ENCODE measurements around the gene FXYD6. TPM values are rescaled to one million over a fixed set of nuclear protein-coding genes. Genes with fewer than 3 reads are reported as not detected.
A peak's percentile ranks its signal among the peaks of the same experiment; 100 is the strongest.

The FXYD6 gene
- total and polyA plus RNA-seq, 4 donors, result 14.5 to 28.7 (median 28.4) TPM

- no peaks in the 10 kb centered on the region for H3K4me1 ChIP-seq (ENCODE audit: control insufficient read depth in 1 of 2, insufficient read depth in 2 of 2, low read length in 2 of 2)
- H3K27ac ChIP-seq (ENCODE audit: low read depth in 1 of 2, low read length in 2 of 2), result no peak overlapping the region
- 85 to 88% methylated on average over 4 of the region's 4 CpGs for WGBS, 2 donors
- no peaks in the 10 kb centered on the region for H3K9me3 ChIP-seq (ENCODE audit: control insufficient read depth, low read length)
- no peaks in the 10 kb centered on the region for H3K36me3 ChIP-seq (ENCODE audit: control insufficient read depth in 1 of 2, insufficient read depth in 2 of 2, low read length in 1 of 2)
- H3K4me3 ChIP-seq (ENCODE audit: low read length in 2 of 2), result no peak overlapping the region
- ATAC-seq (ENCODE audit: low FRiP score) (no peak), DNase-seq (peak in 1 of 2 donors; percentile 66)
- H3K27me3 ChIP-seq (ENCODE audit: control insufficient read depth in 1 of 2, insufficient read depth in 2 of 2, low read length in 1 of 2), result no peaks in the 10 kb centered on the region
- intact Hi-C loops (cut with DNase I), result no loop called here
Observed at GRCh38 chr11:117919781-117920221, 43.3 kb upstream of the FXYD6 start.

DNA sequence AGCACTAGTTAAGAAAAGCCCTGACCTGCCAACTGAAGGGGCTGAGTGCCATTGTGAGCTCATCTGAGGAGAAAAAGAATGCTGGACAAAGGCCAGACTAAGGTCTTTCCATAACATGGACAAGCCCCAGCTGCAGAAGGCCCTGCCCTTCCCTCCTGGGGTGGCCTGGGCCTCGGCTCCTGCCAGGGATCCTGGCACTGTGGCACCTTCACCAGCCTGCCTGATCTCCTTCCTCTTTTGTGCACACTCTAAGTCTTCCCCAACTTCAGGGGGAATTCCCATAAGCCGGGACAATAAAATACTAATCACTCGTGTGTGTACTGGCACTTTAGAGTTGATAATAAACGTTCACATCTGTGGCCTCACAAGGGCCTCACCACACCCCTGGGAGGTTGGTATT, 42.9 kb upstream of the FXYD6 start:
- H3K36me3 ChIP-seq (ENCODE audit: control insufficient read depth in 1 of 2, insufficient read depth in 2 of 2, low read length in 1 of 2), result no peaks in the 10 kb centered on the region
- no peak for DNase-seq
- WGBS, 2 donors, result 36 to 43% methylated on average over 4 of the region's 4 CpGs
- H3K27me3 ChIP-seq (ENCODE audit: control insufficient read depth in 1 of 2, insufficient read depth in 2 of 2, low read length in 1 of 2), result no peaks in the 10 kb centered on the region
- no peaks in the 10 kb centered on the region for H3K4me1 ChIP-seq (ENCODE audit: control insufficient read depth in 1 of 2, insufficient read depth in 2 of 2, low read length in 2 of 2)
- no peak for ATAC-seq (ENCODE audit: low FRiP score)
- no peak overlapping the region for H3K27ac ChIP-seq (ENCODE audit: low read depth in 1 of 2, low read length in 2 of 2)
- H3K9me3 ChIP-seq (ENCODE audit: control insufficient read depth, low read length), result no peaks in the 10 kb centered on the region
- H3K4me3 ChIP-seq (ENCODE audit: low read length in 2 of 2), result no peak overlapping the region
- intact Hi-C loops (cut with DNase I), result no loop called here

DNA sequence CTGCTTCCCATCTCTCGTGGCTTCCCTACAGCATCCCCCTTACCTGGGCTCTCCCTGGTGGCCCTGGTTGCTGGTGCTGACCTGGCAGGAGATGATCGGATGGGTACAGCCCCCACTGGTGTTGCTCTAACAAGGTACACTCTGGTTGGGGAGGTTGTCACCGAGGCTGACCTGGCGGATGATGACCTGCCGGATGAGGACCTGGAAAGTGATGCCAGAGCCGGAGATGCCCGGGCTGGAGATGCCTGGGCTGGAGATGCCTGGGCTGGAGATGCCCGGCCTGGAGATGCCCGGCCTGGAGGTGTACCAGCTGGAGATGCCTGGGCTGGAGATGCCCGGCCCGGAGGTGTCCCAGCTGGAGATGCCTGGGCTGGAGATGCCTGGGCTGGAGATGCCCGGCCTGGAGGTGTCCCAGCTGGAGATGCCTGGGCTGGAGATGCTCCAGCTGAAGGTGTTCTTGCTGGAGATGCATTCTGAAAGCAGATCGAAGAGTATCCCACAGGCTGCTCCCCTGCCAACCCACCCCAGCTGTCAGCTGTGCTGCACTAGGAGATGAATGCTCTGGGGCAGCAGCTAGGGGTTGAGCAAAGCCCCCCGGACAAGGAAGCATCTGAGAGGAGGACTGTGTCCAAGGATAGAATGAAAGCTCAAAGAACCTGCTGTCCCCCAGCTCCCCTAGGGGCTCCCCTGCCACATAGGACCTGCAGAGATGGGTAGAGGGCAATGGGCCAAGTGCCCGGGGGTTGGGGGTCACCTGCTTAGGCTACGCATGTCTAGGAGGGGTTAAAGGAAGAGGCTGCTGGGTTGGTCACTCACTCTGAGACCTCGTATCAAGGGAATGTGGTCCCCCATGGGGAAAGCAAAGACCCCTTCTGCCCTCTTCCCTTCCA, 42.2 kb upstream of the FXYD6 start:
- H3K27ac ChIP-seq (ENCODE audit: low read depth in 1 of 2, low read length in 2 of 2), result no peak overlapping the region
- H3K4me3 ChIP-seq (ENCODE audit: low read length in 2 of 2), result no peak overlapping the region
- no peak for ATAC-seq (ENCODE audit: low FRiP score)
- no peaks in the 10 kb centered on the region for H3K9me3 ChIP-seq (ENCODE audit: control insufficient read depth, low read length)
- no peaks in the 10 kb centered on the region for H3K36me3 ChIP-seq (ENCODE audit: control insufficient read depth in 1 of 2, insufficient read depth in 2 of 2, low read length in 1 of 2)
- intact Hi-C loops (cut with DNase I), result no loop called here
- DNase-seq, result no peak
- no peaks in the 10 kb centered on the region for H3K27me3 ChIP-seq (ENCODE audit: control insufficient read depth in 1 of 2, insufficient read depth in 2 of 2, low read length in 1 of 2)
- H3K4me1 ChIP-seq (ENCODE audit: control insufficient read depth in 1 of 2, insufficient read depth in 2 of 2, low read length in 2 of 2), result no peaks in the 10 kb centered on the region
- WGBS, 2 donors, result 86 to 88% methylated on average over 17 of the region's 17 CpGs

DNA sequence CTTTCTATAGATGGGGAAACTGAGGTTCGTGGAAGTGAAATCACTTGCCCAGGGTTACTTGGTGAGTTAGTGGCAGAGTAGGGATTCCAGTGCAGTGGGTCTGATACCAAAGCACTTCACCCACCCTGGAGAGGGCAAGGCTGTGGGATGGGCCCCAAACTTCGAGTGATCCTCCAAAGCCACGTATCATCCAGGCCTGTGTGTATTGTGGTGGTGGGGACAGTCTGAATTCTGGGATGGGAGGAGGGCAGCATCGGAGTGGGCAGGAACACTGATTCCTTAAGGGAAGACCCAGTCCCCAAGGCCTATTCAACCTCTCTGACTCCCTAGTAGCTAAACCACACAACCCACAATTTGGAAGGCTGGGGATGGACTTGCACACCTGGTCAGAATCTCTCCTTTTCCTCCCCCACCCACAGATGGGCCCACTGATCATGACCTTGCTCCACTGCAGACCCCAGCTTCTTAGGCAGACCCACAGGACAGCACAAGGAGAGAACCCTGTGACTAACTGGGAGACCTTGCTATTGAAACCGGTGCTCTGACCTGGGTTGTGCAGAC, 41.2 kb upstream of the FXYD6 start:
- intact Hi-C loops (cut with DNase I), result no loop called here
- 92 to 94% methylated on average over 5 of the region's 5 CpGs for WGBS, 2 donors
- H3K27me3 ChIP-seq (ENCODE audit: control insufficient read depth in 1 of 2, insufficient read depth in 2 of 2, low read length in 1 of 2), result no peaks in the 10 kb centered on the region
- H3K27ac ChIP-seq (ENCODE audit: low read depth in 1 of 2, low read length in 2 of 2), result no peak overlapping the region
- ATAC-seq (ENCODE audit: low FRiP score) (no peak), DNase-seq (no peak)
- H3K36me3 ChIP-seq (ENCODE audit: control insufficient read depth in 1 of 2, insufficient read depth in 2 of 2, low read length in 1 of 2), result no peaks in the 10 kb centered on the region
- H3K4me1 ChIP-seq (ENCODE audit: control insufficient read depth in 1 of 2, insufficient read depth in 2 of 2, low read length in 2 of 2), result no peaks in the 10 kb centered on the region
- H3K4me3 ChIP-seq (ENCODE audit: low read length in 2 of 2), result no peak overlapping the region
- H3K9me3 ChIP-seq (ENCODE audit: control insufficient read depth, low read length), result no peaks in the 10 kb centered on the region

- H3K36me3 ChIP-seq (ENCODE audit: control insufficient read depth in 1 of 2, insufficient read depth in 2 of 2, low read length in 1 of 2), result no peaks in the 10 kb centered on the region
- H3K9me3 ChIP-seq (ENCODE audit: control insufficient read depth, low read length), result no peaks in the 10 kb centered on the region
- WGBS, 2 donors, result 93 to 96% methylated on average over 11 of the region's 11 CpGs
- no peak overlapping the region for H3K4me3 ChIP-seq (ENCODE audit: low read length in 2 of 2)
- no peak overlapping the region for H3K27ac ChIP-seq (ENCODE audit: low read depth in 1 of 2, low read length in 2 of 2)
- ATAC-seq (ENCODE audit: low FRiP score) (no peak), DNase-seq (no peak)
- H3K4me1 ChIP-seq (ENCODE audit: control insufficient read depth in 1 of 2, insufficient read depth in 2 of 2, low read length in 2 of 2), result no peaks in the 10 kb centered on the region
- intact Hi-C loops (cut with DNase I), result no loop called here
- no peaks in the 10 kb centered on the region for H3K27me3 ChIP-seq (ENCODE audit: control insufficient read depth in 1 of 2, insufficient read depth in 2 of 2, low read length in 1 of 2)
Observed at GRCh38 chr11:117916956-117917355, 40.5 kb upstream of the FXYD6 start.

- Histone ChIP-seq H3K4me3 (ENCODE audit: low read length in 2 of 2) (no peak overlapping the region), H3K27me3 (ENCODE audit: control insufficient read depth in 1 of 2, insufficient read depth in 2 of 2, low read length in 1 of 2) (no peaks in the 10 kb centered on the region), H3K36me3 (ENCODE audit: control insufficient read depth in 1 of 2, insufficient read depth in 2 of 2, low read length in 1 of 2) (no peaks in the 10 kb centered on the region), H3K9me3 (ENCODE audit: control insufficient read depth, low read length) (no peaks in the 10 kb centered on the region), H3K4me1 (ENCODE audit: control insufficient read depth in 1 of 2, insufficient read depth in 2 of 2, low read length in 2 of 2) (no peaks in the 10 kb centered on the region), H3K27ac (ENCODE audit: low read depth in 1 of 2, low read length in 2 of 2) (no peak overlapping the region)
- 81 to 83% methylated on average over 9 of the region's 9 CpGs for WGBS, 2 donors
- intact Hi-C loops (cut with DNase I), result no loop called here
- DNase-seq (no peak), ATAC-seq (ENCODE audit: low FRiP score) (no peak)
Observed at GRCh38 chr11:117915672-117916235, 39.3 kb upstream of the FXYD6 start.

- no peaks in the 10 kb centered on the region for H3K36me3 ChIP-seq (ENCODE audit: control insufficient read depth in 1 of 2, insufficient read depth in 2 of 2, low read length in 1 of 2)
- H3K4me1 ChIP-seq (ENCODE audit: control insufficient read depth in 1 of 2, insufficient read depth in 2 of 2, low read length in 2 of 2), result no peaks in the 10 kb centered on the region
- no peak overlapping the region for H3K27ac ChIP-seq (ENCODE audit: low read depth in 1 of 2, low read length in 2 of 2)
- DNase-seq (no peak), ATAC-seq (ENCODE audit: low FRiP score) (no peak)
- H3K27me3 ChIP-seq (ENCODE audit: control insufficient read depth in 1 of 2, insufficient read depth in 2 of 2, low read length in 1 of 2), result no peaks in the 10 kb centered on the region
- H3K4me3 ChIP-seq (ENCODE audit: low read length in 2 of 2), result no peak overlapping the region
- intact Hi-C loops (cut with DNase I), result no loop called here
- H3K9me3 ChIP-seq (ENCODE audit: control insufficient read depth, low read length), result no peaks in the 10 kb centered on the region
- 52 to 57% methylated on average over 10 of the region's 10 CpGs for WGBS, 2 donors
Observed at GRCh38 chr11:117914991-117915618, 38.6 kb upstream of the FXYD6 start.

- no peaks in the 10 kb centered on the region for H3K36me3 ChIP-seq (ENCODE audit: control insufficient read depth in 1 of 2, insufficient read depth in 2 of 2, low read length in 1 of 2)
- no peak overlapping the region for H3K27ac ChIP-seq (ENCODE audit: low read depth in 1 of 2, low read length in 2 of 2)
- no peaks in the 10 kb centered on the region for H3K27me3 ChIP-seq (ENCODE audit: control insufficient read depth in 1 of 2, insufficient read depth in 2 of 2, low read length in 1 of 2)
- DNase-seq (no peak), ATAC-seq (ENCODE audit: low FRiP score) (no peak)
- WGBS, 2 donors, result 83 to 88% methylated on average over 5 of the region's 5 CpGs
- H3K4me1 ChIP-seq (ENCODE audit: control insufficient read depth in 1 of 2, insufficient read depth in 2 of 2, low read length in 2 of 2), result no peaks in the 10 kb centered on the region
- intact Hi-C loops (cut with DNase I), result no loop called here
- no peak overlapping the region for H3K4me3 ChIP-seq (ENCODE audit: low read length in 2 of 2)
- no peaks in the 10 kb centered on the region for H3K9me3 ChIP-seq (ENCODE audit: control insufficient read depth, low read length)
Observed at GRCh38 chr11:117914398-117914761, 37.9 kb upstream of the FXYD6 start.

Measured in aorta (tissue), 5 donors.